Esophagus (tissue), 2 donors: Measurements from ENCODE around the gene TXNDC8. TPM values are rescaled to one million over a fixed set of nuclear protein-coding genes. Genes with fewer than 3 reads are reported as not detected.

Source experiments
- H3K27ac ChIP-seq, 2 donors: one replicate each; pipeline ENCODE4 v1.5.1; 2013; ENCODE audit warnings: low read depth in 2 of 2, mild to moderate bottlenecking in 2 of 2, inconsistent platforms in 1 of 2, low read length in 1 of 2, moderate library complexity in 1 of 2
- H3K27me3 ChIP-seq, 2 donors: one replicate each; pipeline ENCODE4 v1.6.1; 2013; ENCODE audit warnings: low read length in 2 of 2, control low read depth in 1 of 2, mild to moderate bottlenecking in 1 of 2; ENCODE audit not compliant: insufficient read depth in 2 of 2, control insufficient read depth in 1 of 2
- H3K36me3 ChIP-seq, 2 donors: one replicate each; pipeline ENCODE4 v1.6.1; 2013; ENCODE audit warnings: low read length in 1 of 2; ENCODE audit not compliant: control insufficient read depth in 2 of 2, insufficient read depth in 2 of 2
- H3K4me1 ChIP-seq, 2 donors: one replicate each; pipeline ENCODE4 v1.6.1; 2013; ENCODE audit warnings: low read length in 1 of 2; ENCODE audit not compliant: control insufficient read depth in 2 of 2, insufficient read depth in 2 of 2
- H3K4me3 ChIP-seq, 2 donors: one replicate each; pipeline ENCODE4 v1.5.1; 2013; ENCODE audit warnings: low read length in 2 of 2, mild to moderate bottlenecking in 2 of 2, low read depth in 1 of 2, moderate library complexity in 1 of 2
- H3K9me3 ChIP-seq, 2 donors: one replicate each; pipeline ENCODE4 v1.6.1; 2013; ENCODE audit warnings: mild to moderate bottlenecking in 2 of 2, low read depth in 1 of 2, low read length in 1 of 2, moderate library complexity in 1 of 2; ENCODE audit not compliant: control insufficient read depth in 2 of 2, insufficient read depth in 1 of 2
- whole genome bisulfite sequencing, 2 donors: extraction: QIAGEN DNeasy Blood & Tissue Kit; methylation state at CpG; one replicate each; pipeline ENCODE4 v1.1.7; 2013; 5-methylcytosine and 5-hydroxymethylcytosine counted together
- polyA plus RNA-seq, 2 donors: library from polyadenylated mRNA; stranded (reverse); fragments of 200-250 nt; gene quantifications; one replicate each; pipeline ENCODE4 v1.2.3, GENCODE V29; 2013
- donor health status: healthy with polysubstance abuse.
- donor health status: Bipolar disorder and iron deficiency.

The TXNDC8 gene
- polyA plus RNA-seq, 2 donors, result not detected

- Histone ChIP-seq H3K4me3 (no peak overlapping the region), H3K9me3 (no peaks in the 10 kb centered on the region), H3K36me3 (no peaks in the 10 kb centered on the region), H3K27ac (peak overlapping the region in 1 of 2 donors; percentile 48), H3K27me3 (no peaks in the 10 kb centered on the region), H3K4me1 (peaks cover 0 to 5% of the 10 kb centered on the region in 2 donors)
- 82 to 90% methylated on average over 6 of the region's 6 CpGs for WGBS, 2 donors
Measured at GRCh38 chr9:110287289-110287680, 50.4 kb downstream of the TXNDC8 start.

GRCh38 chr9:110284211-110284844 lies 53.3 kb downstream of the TXNDC8 start:
- WGBS, 2 donors, result 42 to 54% methylated on average over 6 of the region's 6 CpGs
- Histone ChIP-seq H3K4me1 (peaks cover 0 to under 1% of the 10 kb centered on the region in 2 donors), H3K36me3 (no peaks in the 10 kb centered on the region), H3K4me3 (no peak overlapping the region), H3K9me3 (no peaks in the 10 kb centered on the region), H3K27ac (peak overlapping the region; percentile 88 to 93), H3K27me3 (no peaks in the 10 kb centered on the region)

GRCh38 chr9:110283751-110284150 lies 53.9 kb downstream of the TXNDC8 start:
- 24 to 46% methylated on average over 1 of the region's 1 CpG for WGBS, 2 donors
- no peaks in the 10 kb centered on the region for H3K27me3 ChIP-seq
- H3K27ac ChIP-seq, result peak overlapping the region; percentile 77 to 88
- peaks cover 0 to 3% of the 10 kb centered on the region in 2 donors for H3K4me1 ChIP-seq
- no peak overlapping the region for H3K4me3 ChIP-seq
- no peaks in the 10 kb centered on the region for H3K36me3 ChIP-seq
- H3K9me3 ChIP-seq, result no peaks in the 10 kb centered on the region

GRCh38 chr9:110282739-110283081 lies 55.0 kb downstream of the TXNDC8 start:
- WGBS, 2 donors, result 76 to 93% methylated on average over 6 of the region's 6 CpGs
- Histone ChIP-seq H3K27me3 (no peaks in the 10 kb centered on the region), H3K36me3 (no peaks in the 10 kb centered on the region), H3K4me1 (peaks cover 0 to 3% of the 10 kb centered on the region in 2 donors), H3K27ac (no peak overlapping the region), H3K9me3 (no peaks in the 10 kb centered on the region), H3K4me3 (no peak overlapping the region)

- WGBS, 2 donors, result 60 to 64% methylated on average over 4 of the region's 4 CpGs
- H3K9me3 ChIP-seq, result no peaks in the 10 kb centered on the region
- H3K27me3 ChIP-seq, result no peaks in the 10 kb centered on the region
- no peak overlapping the region for H3K27ac ChIP-seq
- no peak overlapping the region for H3K4me3 ChIP-seq
- peaks cover 0 to 3% of the 10 kb centered on the region in 2 donors for H3K4me1 ChIP-seq
- H3K36me3 ChIP-seq, result no peaks in the 10 kb centered on the region
Measured at GRCh38 chr9:110282018-110282738, 55.5 kb downstream of the TXNDC8 start.

DNA sequence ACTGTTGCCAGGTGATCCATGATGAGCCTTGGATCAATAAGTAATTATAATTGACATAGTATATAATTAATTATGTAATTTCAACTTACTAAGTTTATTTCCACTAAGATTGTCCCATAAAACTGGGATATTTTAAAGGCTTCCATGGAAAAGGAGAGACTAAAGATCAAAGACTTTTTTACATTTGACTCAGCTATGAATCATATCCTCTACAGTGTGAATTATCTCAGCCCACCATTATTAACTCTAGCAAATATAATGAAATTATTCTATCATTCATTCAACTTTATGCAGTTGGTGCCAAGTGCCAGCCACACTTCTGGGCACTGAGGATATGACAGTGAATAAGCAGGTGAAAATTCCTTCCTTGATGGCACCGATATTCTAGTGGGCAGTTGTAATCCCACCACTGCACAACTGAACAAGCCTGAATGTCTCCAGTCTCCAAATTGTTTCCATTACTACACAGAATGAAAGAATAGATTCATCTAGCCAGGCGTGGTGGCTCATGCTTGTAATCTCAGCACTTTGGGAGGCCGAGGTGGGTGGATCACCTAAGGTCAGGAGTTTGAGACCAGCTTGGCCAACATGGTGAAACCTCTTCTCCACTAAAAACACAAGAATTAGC lies 59.5 kb downstream of the TXNDC8 start:
- no peaks in the 10 kb centered on the region for H3K27me3 ChIP-seq
- no peaks in the 10 kb centered on the region for H3K36me3 ChIP-seq
- H3K9me3 ChIP-seq, result no peaks in the 10 kb centered on the region
- no peak overlapping the region for H3K27ac ChIP-seq
- peaks cover 0 to 3% of the 10 kb centered on the region in 2 donors for H3K4me1 ChIP-seq
- WGBS, 2 donors, result 48 to 50% methylated on average over 3 of the region's 3 CpGs
- no peak overlapping the region for H3K4me3 ChIP-seq

GRCh38 chr9:110276781-110277180 lies 60.9 kb downstream of the TXNDC8 start:
- no peaks in the 10 kb centered on the region for H3K27me3 ChIP-seq
- 43 to 67% methylated on average over 3 of the region's 3 CpGs for WGBS, 2 donors
- peaks cover 0 to 3% of the 10 kb centered on the region in 2 donors for H3K4me1 ChIP-seq
- H3K9me3 ChIP-seq, result no peaks in the 10 kb centered on the region
- H3K4me3 ChIP-seq, result no peak overlapping the region
- no peak overlapping the region for H3K27ac ChIP-seq
- no peaks in the 10 kb centered on the region for H3K36me3 ChIP-seq

DNA sequence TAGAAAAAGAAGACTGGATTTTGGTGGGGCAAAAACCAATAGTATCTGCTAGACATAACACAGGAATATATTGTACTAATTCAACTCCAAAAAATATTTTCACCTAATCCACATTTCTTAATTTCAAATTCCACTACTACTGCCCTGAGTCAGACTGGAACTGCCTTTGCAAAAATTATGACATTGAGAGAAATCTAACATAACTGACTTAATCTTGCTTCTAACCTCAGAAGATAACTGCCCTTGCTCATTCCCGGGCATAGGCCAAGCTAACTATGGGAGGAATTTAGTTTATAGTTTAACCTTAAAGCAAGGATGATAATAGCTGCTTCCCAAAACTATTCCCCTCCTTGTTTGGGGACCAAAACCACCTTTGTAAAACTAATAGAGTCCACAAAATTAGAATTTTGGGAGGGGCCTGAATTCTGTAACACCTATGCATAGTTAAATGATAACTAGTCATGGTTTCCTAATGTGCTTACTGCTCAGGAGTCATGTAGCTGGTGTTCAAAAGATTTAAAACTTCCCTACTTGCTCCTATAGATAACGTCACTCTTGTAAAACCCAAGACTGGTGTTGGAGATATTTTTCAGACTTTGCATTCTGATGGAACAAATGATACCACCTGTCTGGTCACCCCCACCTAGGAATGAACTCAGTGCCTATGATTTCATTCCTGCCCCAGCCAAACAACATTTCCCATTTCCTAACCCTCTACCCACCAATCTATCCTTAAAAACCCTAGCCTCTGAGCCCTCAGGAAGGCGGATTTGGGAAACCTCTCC lies 67.3 kb downstream of the TXNDC8 start:
- no peaks in the 10 kb centered on the region for H3K4me1 ChIP-seq
- WGBS, 2 donors, result 87 to 93% methylated on average over 3 of the region's 3 CpGs
- no peak overlapping the region for H3K4me3 ChIP-seq
- no peaks in the 10 kb centered on the region for H3K36me3 ChIP-seq
- no peaks in the 10 kb centered on the region for H3K27me3 ChIP-seq
- H3K9me3 ChIP-seq, result no peaks in the 10 kb centered on the region
- H3K27ac ChIP-seq, result no peak overlapping the region

GRCh38 chr9:110266795-110267194 lies 70.9 kb downstream of the TXNDC8 start:
- no peak overlapping the region for H3K27ac ChIP-seq
- no peaks in the 10 kb centered on the region for H3K27me3 ChIP-seq
- WGBS, 2 donors, result 51 to 53% methylated on average over 1 of the region's 1 CpG
- H3K36me3 ChIP-seq, result no peaks in the 10 kb centered on the region
- H3K9me3 ChIP-seq, result no peaks in the 10 kb centered on the region
- no peak overlapping the region for H3K4me3 ChIP-seq
- H3K4me1 ChIP-seq, result no peaks in the 10 kb centered on the region
